GM23338 (cell line): ENCODE data around the gene GNB2. TPM values are rescaled to one million over a fixed set of nuclear protein-coding genes. Genes with fewer than 3 reads are reported as not detected.

Experiments used
- ATAC-seq: fragments of 200-7000 bp; cut with Tn5 transposase; 3 replicates; pipeline ENCODE4 v1.9.1; 2020
- DNase-seq: peaks from one replicate; pipeline ENCODE4 v3.0.0-alpha.2; 2015; ENCODE audit warnings: low spot score
- H2AFZ ChIP-seq: fragments of 200-600 bp; sonication (generic); 2 replicates; pipeline ENCODE4 v1.8.0; 2016; ENCODE audit warnings: antibody characterized with exemption, mild to moderate bottlenecking, moderate library complexity
- H3F3A ChIP-seq: fragments of 200-600 bp; sonication (generic); replicated peaks from 2 replicates; pipeline ENCODE4 v1.8.0; 2017; ENCODE audit warnings: antibody characterized with exemption, mixed run types, low read depth
- H3K27ac ChIP-seq: fragments of 200-600 bp; sonication (generic); 2 replicates; pipeline ENCODE4 v1.6.1; 2016; ENCODE audit warnings: low read depth
- H3K27me3 ChIP-seq: fragments of 200-600 bp; sonication (generic); 2 replicates; pipeline ENCODE4 v1.8.0; 2016; ENCODE audit warnings: mild to moderate bottlenecking, mixed run types, moderate library complexity; ENCODE audit not compliant: insufficient read depth
- H3K36me3 ChIP-seq: fragments of 200-600 bp; sonication (generic); 2 replicates; pipeline ENCODE4 v1.8.0; 2016; ENCODE audit warnings: mild to moderate bottlenecking; ENCODE audit not compliant: insufficient read depth
- H3K4me1 ChIP-seq: fragments of 200-600 bp; sonication (generic); 2 replicates; pipeline ENCODE4 v1.8.0; 2016; ENCODE audit warnings: mild to moderate bottlenecking, moderate library complexity; ENCODE audit not compliant: insufficient read depth
- H3K4me2 ChIP-seq: fragments of 200-600 bp; sonication (generic); 2 replicates; pipeline ENCODE4 v1.7.1; 2017; ENCODE audit warnings: mixed run types
- H3K4me3 ChIP-seq: fragments of 200-600 bp; sonication (generic); 2 replicates; pipeline ENCODE4 v1.6.1; 2016; ENCODE audit warnings: mixed run types
- H3K79me2 ChIP-seq: fragments of 200-600 bp; sonication (generic); replicated peaks from 2 replicates; pipeline ENCODE4 v1.8.0; 2017; ENCODE audit warnings: mild to moderate bottlenecking; ENCODE audit not compliant: insufficient read depth
- H3K9me2 ChIP-seq: fragments of 200-600 bp; sonication (generic); 2 replicates; pipeline ENCODE4 v1.8.0; 2017; ENCODE audit not compliant: insufficient read depth
- H4K20me1 ChIP-seq: fragments of 200-600 bp; sonication (generic); replicated peaks from 2 replicates; pipeline ENCODE4 v1.8.0; 2017; ENCODE audit warnings: mild to moderate bottlenecking; ENCODE audit not compliant: insufficient read depth
- H3K27ac Mint-ChIP-seq: 2 replicates; pipeline ENCODE4 v1.8.0; 2020; ENCODE audit warnings: inconsistent platforms, mild to moderate bottlenecking, moderate library complexity, mixed read lengths
- H3K27me3 Mint-ChIP-seq: 3 replicates; pipeline ENCODE4 v1.8.0; 2022; ENCODE audit warnings: low read depth, mild to moderate bottlenecking, moderate library complexity, mixed read lengths, inconsistent platforms; ENCODE audit not compliant: insufficient read depth, poor library complexity
- H3K36me3 Mint-ChIP-seq: 3 replicates; pipeline ENCODE4 v1.8.0; 2021; ENCODE audit warnings: low read depth, mild to moderate bottlenecking, inconsistent platforms, moderate library complexity, mixed read lengths
- H3K4me1 Mint-ChIP-seq: 3 replicates; pipeline ENCODE4 v1.8.0; 2020; ENCODE audit warnings: mild to moderate bottlenecking, inconsistent platforms, mixed read lengths
- H3K4me3 Mint-ChIP-seq: 3 replicates; pipeline ENCODE4 v1.8.0; 2021; ENCODE audit warnings: moderate library complexity, mild to moderate bottlenecking, inconsistent platforms, mixed read lengths
- H3K9me3 Mint-ChIP-seq: 3 replicates; pipeline ENCODE4 v1.8.0; 2020; ENCODE audit warnings: moderate library complexity, mild to moderate bottlenecking, inconsistent platforms, mixed read lengths
- CREB1 ChIP-seq: fragments of 250-450 bp; sonication (Bioruptor Pico); IDR thresholded peaks from 2 replicates; pipeline ENCODE4 v1.5.0; 2020; ENCODE audit warnings: low read depth, mild to moderate bottlenecking, moderate library complexity
- EZH2 ChIP-seq: fragments of 200-600 bp; sonication (generic); IDR thresholded peaks from one replicate; pipeline ENCODE4 v1.8.0; 2017; ENCODE audit warnings: antibody characterized with exemption, mild to moderate bottlenecking, low read depth; ENCODE audit not compliant: unreplicated experiment
- JUNB ChIP-seq: IDR thresholded peaks from one replicate; pipeline ENCODE4 v1.6.1; 2016; ENCODE audit warnings: antibody characterized with exemption; ENCODE audit not compliant: unreplicated experiment
- NANOG ChIP-seq: IDR thresholded peaks from 2 replicates; pipeline ENCODE4 v1.6.1; 2016; ENCODE audit warnings: antibody characterized with exemption, borderline replicate concordance
- POLR2AphosphoS5 ChIP-seq: IDR thresholded peaks from 2 replicates; pipeline ENCODE4 v1.6.1; 2016; ENCODE audit warnings: antibody characterized with exemption, low read depth
- STAT1 ChIP-seq: IDR thresholded peaks from one replicate; pipeline ENCODE4 v1.6.1; 2016; ENCODE audit warnings: antibody characterized with exemption; ENCODE audit not compliant: unreplicated experiment
- ZNF331 ChIP-seq: fragments of 250-450 bp; sonication (Bioruptor Pico); IDR thresholded peaks from 2 replicates; pipeline ENCODE4 v1.5.0; 2020; ENCODE audit warnings: low read depth, mild to moderate bottlenecking, moderate library complexity
- polyA plus RNA-seq: library from polyadenylated mRNA; unstranded; fragments of >200 nt; fragmentation: Nextera tagmentation; extraction: Ambion mirVana; gene quantifications from 2 replicates; pipeline ENCODE4 v1.2.1, GENCODE V29; 2016
- total RNA-seq: library from RNA; depleted of rRNA; stranded (reverse); fragments of >200 nt; shearing (Covaris generic); gene quantifications from 2 replicates; pipeline ENCODE4 v1.2.3, GENCODE V29; 2014
- TF ChIP-seq, protein P1 (sequence below): fragments of 250-450 bp; sonication (Bioruptor Pico); IDR thresholded peaks from 2 replicates; pipeline ENCODE4 v1.5.0; 2020; ENCODE audit warnings: mild to moderate bottlenecking, moderate library complexity
- TF ChIP-seq, protein P2 (sequence below): IDR thresholded peaks from one replicate; pipeline ENCODE4 v1.6.1; 2018; ENCODE audit warnings: antibody characterized with exemption; ENCODE audit not compliant: unreplicated experiment
- TF ChIP-seq, protein P3 (sequence below): IDR thresholded peaks from 2 replicates; pipeline ENCODE4 v1.6.1; 2016; ENCODE audit warnings: antibody characterized with exemption

Gene GNB2
- total and polyA plus RNA-seq, 2 experiments from 2014 or later: 112 to 153 TPM

DNA sequence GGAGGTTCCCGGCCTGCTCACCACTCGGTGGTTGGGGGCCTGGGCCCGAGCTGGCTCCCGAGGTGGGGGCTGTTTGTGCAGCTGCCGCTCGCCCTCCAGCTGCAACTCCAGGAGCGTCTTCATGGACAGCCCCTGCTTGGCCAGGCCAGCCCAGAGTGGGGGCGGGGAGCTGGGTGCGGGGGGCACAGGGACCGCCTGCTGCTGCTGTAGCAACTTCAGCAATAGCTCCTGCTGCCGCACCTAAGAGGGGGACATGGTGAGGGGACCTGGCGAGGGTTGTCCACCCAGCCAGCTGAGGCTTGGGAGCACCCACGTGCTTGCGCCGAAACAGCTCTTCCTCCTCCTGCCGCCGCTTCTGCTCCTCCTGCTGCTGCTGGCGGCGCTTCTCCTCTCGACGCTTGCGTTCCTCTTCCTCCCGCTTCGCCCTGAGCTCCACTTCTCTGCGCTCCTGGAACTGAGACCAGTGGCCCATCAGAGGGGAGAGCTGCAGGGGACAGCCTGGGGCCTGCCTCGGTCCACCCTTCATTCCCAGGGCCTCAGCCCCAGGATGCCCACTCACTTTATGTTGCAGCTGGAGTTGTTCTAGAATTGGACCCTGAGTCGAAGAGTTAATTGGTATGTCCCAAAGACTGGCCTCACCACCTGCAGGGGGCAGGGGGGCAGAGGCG lies 9.6 kb downstream of the GNB2 start (continued):
- TF ChIP-seq, protein P1, sequence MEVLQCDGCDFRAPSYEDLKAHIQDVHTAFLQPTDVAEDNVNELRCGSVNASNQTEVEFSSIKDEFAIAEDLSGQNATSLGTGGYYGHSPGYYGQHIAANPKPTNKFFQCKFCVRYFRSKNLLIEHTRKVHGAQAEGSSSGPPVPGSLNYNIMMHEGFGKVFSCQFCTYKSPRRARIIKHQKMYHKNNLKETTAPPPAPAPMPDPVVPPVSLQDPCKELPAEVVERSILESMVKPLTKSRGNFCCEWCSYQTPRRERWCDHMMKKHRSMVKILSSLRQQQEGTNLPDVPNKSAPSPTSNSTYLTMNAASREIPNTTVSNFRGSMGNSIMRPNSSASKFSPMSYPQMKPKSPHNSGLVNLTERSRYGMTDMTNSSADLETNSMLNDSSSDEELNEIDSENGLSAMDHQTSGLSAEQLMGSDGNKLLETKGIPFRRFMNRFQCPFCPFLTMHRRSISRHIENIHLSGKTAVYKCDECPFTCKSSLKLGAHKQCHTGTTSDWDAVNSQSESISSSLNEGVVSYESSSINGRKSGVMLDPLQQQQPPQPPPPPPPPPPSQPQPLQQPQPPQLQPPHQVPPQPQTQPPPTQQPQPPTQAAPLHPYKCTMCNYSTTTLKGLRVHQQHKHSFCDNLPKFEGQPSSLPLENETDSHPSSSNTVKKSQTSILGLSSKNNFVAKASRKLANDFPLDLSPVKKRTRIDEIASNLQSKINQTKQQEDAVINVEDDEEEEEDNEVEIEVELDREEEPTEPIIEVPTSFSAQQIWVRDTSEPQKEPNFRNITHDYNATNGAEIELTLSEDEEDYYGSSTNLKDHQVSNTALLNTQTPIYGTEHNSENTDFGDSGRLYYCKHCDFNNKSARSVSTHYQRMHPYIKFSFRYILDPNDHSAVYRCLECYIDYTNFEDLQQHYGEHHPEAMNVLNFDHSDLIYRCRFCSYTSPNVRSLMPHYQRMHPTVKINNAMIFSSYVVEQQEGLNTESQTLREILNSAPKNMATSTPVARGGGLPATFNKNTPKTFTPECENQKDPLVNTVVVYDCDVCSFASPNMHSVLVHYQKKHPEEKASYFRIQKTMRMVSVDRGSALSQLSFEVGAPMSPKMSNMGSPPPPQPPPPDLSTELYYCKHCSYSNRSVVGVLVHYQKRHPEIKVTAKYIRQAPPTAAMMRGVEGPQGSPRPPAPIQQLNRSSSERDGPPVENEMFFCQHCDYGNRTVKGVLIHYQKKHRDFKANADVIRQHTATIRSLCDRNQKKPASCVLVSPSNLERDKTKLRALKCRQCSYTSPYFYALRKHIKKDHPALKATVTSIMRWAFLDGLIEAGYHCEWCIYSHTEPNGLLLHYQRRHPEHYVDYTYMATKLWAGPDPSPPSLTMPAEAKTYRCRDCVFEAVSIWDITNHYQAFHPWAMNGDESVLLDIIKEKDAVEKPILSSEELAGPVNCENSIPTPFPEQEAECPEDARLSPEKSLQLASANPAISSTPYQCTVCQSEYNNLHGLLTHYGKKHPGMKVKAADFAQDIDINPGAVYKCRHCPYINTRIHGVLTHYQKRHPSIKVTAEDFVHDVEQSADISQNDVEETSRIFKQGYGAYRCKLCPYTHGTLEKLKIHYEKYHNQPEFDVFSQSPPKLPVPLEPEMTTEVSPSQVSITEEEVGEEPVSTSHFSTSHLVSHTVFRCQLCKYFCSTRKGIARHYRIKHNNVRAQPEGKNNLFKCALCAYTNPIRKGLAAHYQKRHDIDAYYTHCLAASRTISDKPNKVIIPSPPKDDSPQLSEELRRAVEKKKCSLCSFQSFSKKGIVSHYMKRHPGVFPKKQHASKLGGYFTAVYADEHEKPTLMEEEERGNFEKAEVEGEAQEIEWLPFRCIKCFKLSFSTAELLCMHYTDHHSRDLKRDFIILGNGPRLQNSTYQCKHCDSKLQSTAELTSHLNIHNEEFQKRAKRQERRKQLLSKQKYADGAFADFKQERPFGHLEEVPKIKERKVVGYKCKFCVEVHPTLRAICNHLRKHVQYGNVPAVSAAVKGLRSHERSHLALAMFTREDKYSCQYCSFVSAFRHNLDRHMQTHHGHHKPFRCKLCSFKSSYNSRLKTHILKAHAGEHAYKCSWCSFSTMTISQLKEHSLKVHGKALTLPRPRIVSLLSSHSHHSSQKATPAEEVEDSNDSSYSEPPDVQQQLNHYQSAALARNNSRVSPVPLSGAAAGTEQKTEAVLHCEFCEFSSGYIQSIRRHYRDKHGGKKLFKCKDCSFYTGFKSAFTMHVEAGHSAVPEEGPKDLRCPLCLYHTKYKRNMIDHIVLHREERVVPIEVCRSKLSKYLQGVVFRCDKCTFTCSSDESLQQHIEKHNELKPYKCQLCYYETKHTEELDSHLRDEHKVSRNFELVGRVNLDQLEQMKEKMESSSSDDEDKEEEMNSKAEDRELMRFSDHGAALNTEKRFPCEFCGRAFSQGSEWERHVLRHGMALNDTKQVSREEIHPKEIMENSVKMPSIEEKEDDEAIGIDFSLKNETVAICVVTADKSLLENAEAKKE (CRISPR knock-in tag): no peak
- no peak for TF ChIP-seq EZH2

DNA sequence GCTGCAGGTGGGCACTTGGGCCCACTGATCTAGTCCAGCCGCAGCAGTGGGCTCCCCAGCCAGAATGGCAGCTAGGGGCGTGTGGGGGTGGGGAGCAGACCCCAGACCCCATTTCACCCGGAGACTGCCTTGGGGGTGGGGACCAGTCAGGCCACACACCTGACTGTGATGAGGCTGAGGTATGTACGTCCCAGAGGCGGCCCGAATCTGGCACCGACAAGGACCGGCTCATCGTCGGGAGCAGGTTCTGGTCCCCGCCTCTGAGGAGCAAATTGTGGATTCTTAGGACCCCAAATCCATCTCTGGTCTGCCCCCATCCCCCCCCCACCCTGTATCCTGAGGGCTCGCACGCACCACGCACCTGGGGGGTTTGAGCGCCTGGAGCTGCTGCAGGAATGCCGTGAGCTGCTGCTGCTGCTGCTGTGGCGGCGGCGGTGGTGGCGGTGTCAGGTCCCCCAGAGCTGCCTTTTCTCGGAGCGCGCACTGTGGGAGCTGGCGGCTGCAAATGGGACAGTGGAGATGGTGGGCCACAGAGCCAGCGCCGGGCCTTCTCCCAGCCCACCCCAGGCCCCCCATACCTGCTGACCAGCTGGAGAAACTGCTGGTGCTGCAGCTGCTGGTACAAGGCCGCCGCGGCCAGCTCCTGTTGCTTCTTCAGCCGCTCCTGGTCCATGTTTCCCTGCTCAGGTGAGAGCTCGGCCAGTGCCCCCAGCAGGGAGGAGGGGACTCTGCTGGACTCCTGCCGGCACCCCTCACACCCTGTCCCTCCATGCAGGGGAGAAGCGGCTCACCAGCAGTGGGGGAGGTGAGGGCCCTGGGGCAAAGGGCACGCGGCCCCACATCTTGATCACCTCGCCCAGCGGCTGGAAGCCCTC lies 10.4 kb downstream of the GNB2 start:
- H4K20me1 ChIP-seq: peaks cover 8% of the 10 kb centered on the region
- Mint-ChIP-seq H3K36me3 (peaks cover 70% of the 10 kb centered on the region), H3K4me3 (no peak overlapping the region), H3K9me3 (no peaks in the 10 kb centered on the region), H3K27ac (no peak overlapping the region), H3K27me3 (peaks cover 13% of the 10 kb centered on the region), H3K4me1 (peaks cover 12% of the 10 kb centered on the region)
- no peak for DNase-seq
- H2AFZ ChIP-seq: no peak overlapping the region
- no peak overlapping the region for H3K27ac ChIP-seq
- H3K4me3 ChIP-seq: no peak overlapping the region
- H3F3A ChIP-seq: peaks cover 32% of the 10 kb centered on the region; the same call in 1 of the 2 replicates
- no peak overlapping the region for H3K4me2 ChIP-seq
- peaks cover 12% of the 10 kb centered on the region for H3K79me2 ChIP-seq
- no peak for ATAC-seq
- H3K9me2 ChIP-seq: no peaks in the 10 kb centered on the region
- no peaks in the 10 kb centered on the region for H3K27me3 ChIP-seq
- H3K4me1 ChIP-seq: peaks cover 11% of the 10 kb centered on the region
- peaks cover 4% of the 10 kb centered on the region; the same call in 1 of the 2 replicates for H3K36me3 ChIP-seq
- no peak for TF ChIP-seq STAT1
- no peak for TF ChIP-seq EZH2
- TF ChIP-seq, protein P2, sequence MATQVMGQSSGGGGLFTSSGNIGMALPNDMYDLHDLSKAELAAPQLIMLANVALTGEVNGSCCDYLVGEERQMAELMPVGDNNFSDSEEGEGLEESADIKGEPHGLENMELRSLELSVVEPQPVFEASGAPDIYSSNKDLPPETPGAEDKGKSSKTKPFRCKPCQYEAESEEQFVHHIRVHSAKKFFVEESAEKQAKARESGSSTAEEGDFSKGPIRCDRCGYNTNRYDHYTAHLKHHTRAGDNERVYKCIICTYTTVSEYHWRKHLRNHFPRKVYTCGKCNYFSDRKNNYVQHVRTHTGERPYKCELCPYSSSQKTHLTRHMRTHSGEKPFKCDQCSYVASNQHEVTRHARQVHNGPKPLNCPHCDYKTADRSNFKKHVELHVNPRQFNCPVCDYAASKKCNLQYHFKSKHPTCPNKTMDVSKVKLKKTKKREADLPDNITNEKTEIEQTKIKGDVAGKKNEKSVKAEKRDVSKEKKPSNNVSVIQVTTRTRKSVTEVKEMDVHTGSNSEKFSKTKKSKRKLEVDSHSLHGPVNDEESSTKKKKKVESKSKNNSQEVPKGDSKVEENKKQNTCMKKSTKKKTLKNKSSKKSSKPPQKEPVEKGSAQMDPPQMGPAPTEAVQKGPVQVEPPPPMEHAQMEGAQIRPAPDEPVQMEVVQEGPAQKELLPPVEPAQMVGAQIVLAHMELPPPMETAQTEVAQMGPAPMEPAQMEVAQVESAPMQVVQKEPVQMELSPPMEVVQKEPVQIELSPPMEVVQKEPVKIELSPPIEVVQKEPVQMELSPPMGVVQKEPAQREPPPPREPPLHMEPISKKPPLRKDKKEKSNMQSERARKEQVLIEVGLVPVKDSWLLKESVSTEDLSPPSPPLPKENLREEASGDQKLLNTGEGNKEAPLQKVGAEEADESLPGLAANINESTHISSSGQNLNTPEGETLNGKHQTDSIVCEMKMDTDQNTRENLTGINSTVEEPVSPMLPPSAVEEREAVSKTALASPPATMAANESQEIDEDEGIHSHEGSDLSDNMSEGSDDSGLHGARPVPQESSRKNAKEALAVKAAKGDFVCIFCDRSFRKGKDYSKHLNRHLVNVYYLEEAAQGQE: no peak
- TF ChIP-seq, protein P3, sequence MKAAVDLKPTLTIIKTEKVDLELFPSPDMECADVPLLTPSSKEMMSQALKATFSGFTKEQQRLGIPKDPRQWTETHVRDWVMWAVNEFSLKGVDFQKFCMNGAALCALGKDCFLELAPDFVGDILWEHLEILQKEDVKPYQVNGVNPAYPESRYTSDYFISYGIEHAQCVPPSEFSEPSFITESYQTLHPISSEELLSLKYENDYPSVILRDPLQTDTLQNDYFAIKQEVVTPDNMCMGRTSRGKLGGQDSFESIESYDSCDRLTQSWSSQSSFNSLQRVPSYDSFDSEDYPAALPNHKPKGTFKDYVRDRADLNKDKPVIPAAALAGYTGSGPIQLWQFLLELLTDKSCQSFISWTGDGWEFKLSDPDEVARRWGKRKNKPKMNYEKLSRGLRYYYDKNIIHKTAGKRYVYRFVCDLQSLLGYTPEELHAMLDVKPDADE: no peak
- TF ChIP-seq ZNF331 (CRISPR knock-in tag): no peak
- TF ChIP-seq POLR2AphosphoS5: no peak
- no peak for TF ChIP-seq CREB1
- no peak for TF ChIP-seq NANOG
- no peak for TF ChIP-seq JUNB
